ENCODE results near the gene FBXO45.
"Not testable (repeated sequence)": the region's sequence is repeated elsewhere in the genome, so short reads cannot be mapped to it uniquely, and the experiment has no call there.

FBXO45 gene

DNA sequence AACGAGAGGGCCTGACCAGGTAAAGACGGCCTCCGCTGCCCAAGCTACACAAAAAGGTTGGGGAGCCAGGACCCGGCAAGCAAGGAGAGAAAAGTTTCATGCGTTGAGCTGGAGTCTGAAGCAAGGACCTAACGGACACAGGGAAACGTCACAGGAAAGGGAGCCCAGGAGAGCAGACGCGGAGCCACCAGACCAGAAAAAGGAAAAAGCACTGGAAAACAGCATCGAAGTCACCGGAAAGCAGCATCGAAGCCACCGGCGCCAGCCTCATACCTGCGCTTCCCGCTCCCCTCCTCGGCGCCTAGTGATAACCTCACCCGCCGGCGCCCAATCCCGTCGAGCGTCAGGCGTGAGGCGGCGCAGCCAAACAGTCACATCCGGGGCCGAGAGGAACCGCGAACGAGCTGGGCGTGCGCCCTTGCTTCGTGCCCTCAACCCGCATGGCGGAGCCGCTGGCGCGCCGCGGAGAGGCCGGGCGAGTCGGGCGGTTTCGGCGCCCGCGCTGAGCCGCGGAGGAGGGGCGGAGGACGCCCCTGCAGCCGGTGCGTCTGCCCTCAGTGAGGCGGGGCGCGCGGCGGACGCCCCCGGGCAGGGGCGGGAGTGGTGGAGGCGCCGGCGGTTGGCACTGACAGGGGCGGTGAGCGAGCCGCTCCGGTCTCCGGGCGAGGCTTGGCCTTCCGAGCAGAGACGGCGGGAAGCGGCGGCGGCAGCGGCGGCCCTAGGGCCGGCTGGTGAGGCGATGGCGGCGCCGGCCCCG is at the start of gene FBXO45, which contains the start of gene WDR53:
Gene FBXO45 (plus strand): TSS at position 415 of the 757 bp plus-strand sequence. CDS start 325 bp downstream, at position 740.
Gene WDR53 (minus strand): TSS at position 309 of the 757 bp plus-strand sequence. CDS start 7,079 bp downstream, outside the sequence.
- no peak for FAIRE-seq

GRCh38 chr3:196518966-196519717 is 49.3 kb upstream of the FBXO45 start:
- FAIRE-seq = no peak

DNA sequence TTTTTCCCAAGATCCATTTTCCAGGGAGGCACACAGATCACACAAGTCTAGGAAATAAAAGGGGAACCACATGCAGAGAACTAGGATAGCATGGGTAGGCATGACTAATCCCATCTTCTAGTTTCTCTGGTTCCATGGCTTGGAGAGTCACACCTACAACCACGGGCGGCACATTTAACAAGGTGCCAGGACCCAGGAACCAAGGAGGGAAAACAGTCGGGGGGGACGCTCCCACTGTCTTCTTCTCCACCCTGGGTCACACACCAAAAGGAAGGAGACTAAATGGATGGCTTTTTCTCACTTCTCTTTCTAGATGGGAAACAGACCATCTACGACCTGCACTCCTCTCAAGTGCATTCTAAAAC is 48.8 kb upstream of the FBXO45 start:
- FAIRE-seq = no peak

GRCh38 chr3:196521291-196521690 is 47.2 kb upstream of the FBXO45 start:
- not testable (repeated sequence) for FAIRE-seq

DNA sequence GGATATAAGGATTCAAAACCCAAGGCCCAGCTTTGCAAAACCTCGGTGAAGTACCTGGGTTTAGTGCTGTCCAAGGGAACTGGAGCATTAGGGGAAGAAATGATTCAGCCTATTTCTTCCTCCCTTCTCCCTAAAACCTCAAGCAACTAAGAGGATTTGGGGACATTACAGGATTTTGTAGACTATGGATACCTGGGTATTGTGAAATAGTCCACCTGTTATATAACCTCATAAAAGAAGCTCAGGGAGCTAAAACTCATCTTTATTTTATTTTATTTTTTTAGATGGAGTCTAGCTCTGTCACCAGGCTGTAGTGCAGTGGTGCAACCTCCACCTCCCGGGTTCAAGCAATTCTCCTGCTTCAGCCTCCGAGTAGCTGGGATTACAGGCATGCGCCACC is 44.6 kb upstream of the FBXO45 start:
- FAIRE-seq = no peak

DNA sequence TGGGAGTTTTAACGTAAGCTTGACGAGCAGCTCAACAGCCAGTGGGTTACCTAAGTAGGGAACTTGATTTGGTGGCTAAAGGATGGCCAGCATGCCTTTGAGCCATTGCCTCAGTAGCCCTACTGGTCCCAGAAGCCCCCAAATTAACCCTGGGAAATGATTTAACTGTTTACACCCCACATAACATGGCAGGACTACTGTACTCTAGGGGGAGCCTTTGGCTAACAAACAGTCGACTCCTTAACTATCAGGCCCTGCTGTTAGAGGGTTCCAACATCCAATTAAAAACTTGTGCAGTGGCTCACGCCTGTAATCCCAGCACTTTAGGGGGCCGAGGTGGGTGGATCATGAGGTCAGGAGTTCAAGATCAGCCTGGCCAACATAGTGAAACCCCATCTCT is 43.9 kb upstream of the FBXO45 start:
- FAIRE-seq = no peak

DNA sequence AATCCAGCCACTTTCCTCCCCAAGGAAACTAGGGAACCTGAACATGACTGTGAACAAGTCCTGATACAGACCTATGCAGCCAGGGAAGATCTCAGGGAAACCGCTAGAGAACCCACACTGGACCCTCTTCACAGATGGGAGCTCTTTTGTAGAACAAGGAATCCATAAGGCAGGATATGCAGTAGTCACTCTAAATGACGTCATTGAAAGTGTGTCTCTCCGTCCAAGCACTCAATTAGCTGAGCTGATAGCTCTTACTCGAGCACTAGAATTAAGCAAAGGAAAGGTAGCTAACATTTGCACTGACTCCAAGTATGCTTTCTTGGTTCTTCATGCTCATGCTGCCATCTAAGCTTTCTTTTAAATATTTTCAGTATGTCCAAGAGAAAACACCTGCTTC is 43.3 kb upstream of the FBXO45 start:
- FAIRE-seq = no peak

GRCh38 chr3:196528639-196529233 is 39.7 kb upstream of the FBXO45 start:
- FAIRE-seq = no peak

DNA sequence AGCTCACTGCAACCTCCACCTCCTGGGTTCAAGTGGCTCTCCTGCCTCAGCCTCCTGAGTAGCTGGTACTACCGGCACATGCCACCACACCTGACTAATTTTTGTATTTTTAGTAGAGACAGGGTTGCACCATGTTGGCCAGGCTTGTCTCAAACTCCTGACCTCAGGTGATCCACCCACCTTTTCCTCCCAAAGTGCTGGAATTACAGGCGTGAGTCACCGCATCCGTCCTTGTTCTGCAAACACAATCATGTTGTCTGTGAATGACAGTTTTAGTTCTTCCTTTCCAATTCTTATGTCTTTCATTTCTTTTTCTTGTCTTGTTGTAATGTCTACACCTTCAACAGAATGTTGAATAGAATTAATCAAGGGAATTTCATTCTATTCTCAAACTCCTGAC is 37.0 kb upstream of the FBXO45 start:
- FAIRE-seq = no peak

- FAIRE-seq = no peak
Observed at GRCh38 chr3:196533260-196533681, 35.2 kb upstream of the FBXO45 start.

DNA sequence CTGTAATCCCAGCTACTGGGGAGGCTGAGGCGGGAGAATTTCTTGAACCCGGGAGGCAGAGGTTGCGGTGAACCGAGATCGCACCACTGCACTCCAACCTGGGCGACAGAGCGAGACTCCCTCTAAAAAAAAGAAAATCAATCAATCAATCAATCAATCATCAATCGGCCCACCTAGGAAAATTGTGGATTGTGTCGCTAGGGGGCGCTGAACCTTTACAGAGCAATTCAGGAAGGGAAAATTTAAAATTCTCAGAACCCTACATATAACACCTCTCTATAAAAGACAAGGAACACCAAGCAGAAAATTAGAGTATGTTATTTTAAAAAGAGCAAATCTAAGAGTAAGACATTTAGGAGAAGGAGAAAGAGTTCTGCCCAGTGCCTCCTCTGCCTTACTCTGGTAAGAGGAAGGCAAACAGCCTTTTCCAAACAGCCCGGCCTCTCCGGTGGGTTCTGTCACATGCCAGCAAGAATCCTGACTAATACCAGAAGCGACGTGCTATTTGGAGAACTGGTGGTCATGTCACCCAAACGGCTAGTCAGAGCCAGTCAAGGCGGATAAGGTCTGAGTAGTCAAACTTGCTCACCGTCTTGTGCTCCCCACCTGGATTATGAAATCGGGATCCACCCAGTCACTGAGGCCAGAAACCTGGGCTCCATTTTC is 31.0 kb upstream of the FBXO45 start:
- no peak for FAIRE-seq

- no peak for FAIRE-seq
Observed at GRCh38 chr3:196541684-196542445, 26.6 kb upstream of the FBXO45 start.

DNA sequence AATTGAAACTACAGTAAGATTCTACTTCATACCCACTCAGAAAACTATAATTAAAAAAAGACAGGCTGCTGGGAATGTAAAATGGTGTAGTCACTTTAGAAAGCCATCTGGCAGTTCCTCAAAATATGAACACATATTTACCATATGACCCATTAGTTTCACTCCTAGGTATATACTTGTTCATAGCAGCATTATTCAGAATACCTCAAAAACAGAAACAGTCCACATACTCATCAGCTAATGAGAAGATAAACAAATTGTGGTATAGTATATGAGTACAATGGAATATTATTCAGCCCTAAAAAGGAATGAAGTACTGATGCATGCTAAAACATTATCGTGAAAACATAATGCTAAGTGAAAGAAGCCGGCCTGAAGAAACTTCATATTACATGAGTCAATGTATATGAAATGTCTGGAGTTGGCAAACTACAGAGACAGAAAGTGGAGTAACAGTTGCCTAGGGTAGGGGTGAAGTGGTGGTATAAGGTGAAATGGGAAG is 23.9 kb upstream of the FBXO45 start:
- FAIRE-seq = no peak

DNA sequence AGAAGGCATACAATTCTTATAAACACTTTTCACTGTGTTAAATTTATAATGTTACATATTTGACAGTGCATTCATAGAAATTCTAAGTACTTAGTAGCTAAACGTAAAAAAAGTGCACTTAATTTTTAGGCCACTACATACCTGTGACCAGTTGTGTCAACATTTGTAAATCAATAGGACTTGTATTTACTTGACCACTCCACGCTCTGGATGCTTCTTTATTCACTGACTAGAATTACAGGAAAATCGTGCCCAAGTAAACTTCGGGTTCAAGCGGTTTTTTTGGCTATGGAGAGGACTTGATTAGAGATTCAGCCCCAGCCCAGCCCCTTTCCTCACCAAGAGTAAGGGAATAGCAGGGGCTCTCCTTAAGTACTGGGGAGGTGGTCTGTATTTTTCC is 21.9 kb upstream of the FBXO45 start:
- no peak for FAIRE-seq

DNA sequence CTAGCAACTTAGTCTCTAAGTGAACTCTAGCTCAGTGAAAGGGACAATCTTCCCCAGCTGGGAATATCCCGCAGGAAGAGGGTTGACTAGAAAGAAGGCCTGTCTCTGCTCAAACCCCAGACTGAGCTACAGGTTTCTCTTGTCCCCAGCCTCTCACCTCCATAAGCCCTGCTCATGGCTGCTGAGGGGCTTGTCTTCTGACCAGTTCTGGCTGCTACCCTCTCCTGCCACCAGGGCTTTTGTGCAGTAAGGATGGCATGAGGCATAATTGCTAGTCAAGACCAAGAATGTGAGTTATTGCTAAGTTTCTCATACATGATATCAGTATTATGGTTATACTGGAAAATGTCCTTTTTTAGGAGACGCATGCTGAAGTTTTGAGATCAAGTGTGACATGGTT is 21.4 kb upstream of the FBXO45 start:
- FAIRE-seq = no peak

DNA sequence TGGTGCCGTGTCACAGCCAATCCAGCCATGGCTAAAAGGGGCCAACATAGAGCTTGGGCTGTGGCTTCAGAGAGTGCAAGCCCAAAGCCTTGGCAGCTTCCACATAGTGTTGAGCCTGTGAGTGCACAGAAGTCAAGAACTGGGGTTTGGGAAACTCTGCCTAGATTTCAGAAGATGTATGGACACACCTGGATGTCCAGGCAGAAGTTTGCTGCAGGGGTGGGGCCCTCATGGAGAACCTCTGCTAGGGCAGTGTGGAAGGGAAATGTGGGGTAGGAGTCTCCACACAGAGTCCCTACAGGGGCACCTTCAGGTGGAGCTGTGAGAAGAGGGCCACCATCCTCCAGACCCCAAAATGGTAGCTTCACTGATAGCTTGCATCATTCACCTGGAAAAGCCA is 19.1 kb upstream of the FBXO45 start:
- FAIRE-seq = not testable (repeated sequence)

DNA sequence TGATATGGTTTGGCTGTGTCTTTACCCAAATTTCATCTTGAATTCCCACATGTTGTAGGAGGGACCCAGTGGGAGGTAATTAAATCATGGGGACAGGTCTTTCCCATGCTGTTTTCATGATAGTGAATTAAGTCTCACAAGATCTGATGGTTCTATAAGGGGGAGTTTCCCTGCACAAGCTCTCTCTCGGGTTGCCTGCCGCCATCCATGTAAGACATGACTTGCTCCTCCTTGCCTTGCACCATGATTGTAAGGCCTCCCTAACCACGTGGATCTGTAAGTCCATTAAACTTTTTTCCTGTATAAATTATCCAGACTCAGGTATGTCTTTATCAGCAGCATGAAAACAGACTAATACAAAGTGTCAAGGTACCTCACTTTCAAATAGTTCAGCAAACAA is 18.3 kb upstream of the FBXO45 start:
- not testable (repeated sequence) for FAIRE-seq

GRCh38 chr3:196552253-196552652 is 16.2 kb upstream of the FBXO45 start:
- FAIRE-seq = no peak

- no peak for FAIRE-seq
Observed at GRCh38 chr3:196553551-196553950, 14.9 kb upstream of the FBXO45 start.

DNA sequence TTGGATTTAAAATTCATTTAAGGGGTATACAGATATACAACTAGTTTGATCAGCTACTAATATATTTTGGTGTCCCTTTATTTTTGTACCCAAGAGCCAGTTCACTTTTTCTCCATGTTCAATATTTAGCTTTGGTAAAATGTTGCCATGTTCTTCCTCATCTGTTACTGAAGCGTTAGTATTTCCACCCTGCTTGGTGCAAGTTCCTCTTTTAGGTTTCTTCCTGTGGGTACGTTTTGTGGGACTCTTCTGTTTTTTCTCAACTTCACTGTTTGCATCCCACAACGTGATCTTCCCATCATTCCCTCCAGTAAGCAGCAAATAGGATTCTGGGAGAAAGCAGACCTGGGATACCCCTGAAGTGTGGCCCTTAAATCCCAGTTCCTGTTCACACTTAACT is 14.3 kb upstream of the FBXO45 start:
- no peak for FAIRE-seq

- no peak for FAIRE-seq
Observed at GRCh38 chr3:196555295-196555694, 13.2 kb upstream of the FBXO45 start.

DNA sequence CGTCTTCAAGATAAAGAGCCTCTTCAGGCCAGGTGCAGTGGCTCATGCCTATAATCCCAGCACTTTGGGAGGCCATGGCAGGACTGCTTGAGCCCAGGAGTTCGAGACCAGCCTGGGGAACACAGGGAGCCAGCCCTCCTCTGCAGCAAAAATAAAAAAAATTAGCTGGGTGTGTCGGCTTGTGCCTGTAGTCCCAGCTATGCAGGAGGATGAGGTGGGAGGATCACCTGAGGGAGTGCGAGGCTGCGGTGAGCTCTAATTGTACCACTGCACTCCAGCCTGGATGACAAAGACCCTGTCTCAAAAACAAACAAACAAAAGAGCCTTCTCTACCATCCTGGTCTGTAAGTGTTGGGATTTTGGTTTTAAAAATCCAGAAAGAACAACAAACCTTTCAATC is 11.2 kb upstream of the FBXO45 start:
- FAIRE-seq = no peak

Data from islet of Langerhans (tissue), 1 donor.